NCI-H524 treated with DMSO at 0.1 percent for 48 hours (cell line): ENCODE measurements around the gene ITFG2.

Source experiments
- DNase-seq: peaks from one replicate; lab custom pipeline; 2025; lab: John Stamatoyannopoulos, UW

ITFG2 gene

GRCh38 chr12:2832550-2833127, 20.2 kb downstream of the ITFG2 start:
- no peak for DNase-seq

GRCh38 chr12:2833327-2833726, 20.9 kb downstream of the ITFG2 start:
- no peak for DNase-seq

GRCh38 chr12:2833810-2834209, 21.3 kb downstream of the ITFG2 start:
- no peak for DNase-seq

- DNase-seq, result no peak
Observed at GRCh38 chr12:2834581-2835491, 22.4 kb downstream of the ITFG2 start, which contains the start of gene NRIP2. TSS of gene NRIP2 (minus strand) at chr12:2835035. CDS start at chr12:2834983, 52 bp downstream.

GRCh38 chr12:2835691-2836403, 23.4 kb downstream of the ITFG2 start:
- no peak for DNase-seq

GRCh38 chr12:2836574-2836973, 24.1 kb downstream of the ITFG2 start:
- DNase-seq, result no peak

- DNase-seq, result no peak
Observed at GRCh38 chr12:2841056-2841650, 28.7 kb downstream of the ITFG2 start.

- DNase-seq, result no peak
Observed at GRCh38 chr12:2842948-2843347, 30.5 kb downstream of the ITFG2 start.

GRCh38 chr12:2844786-2845185, 32.3 kb downstream of the ITFG2 start:
- DNase-seq, result no peak

GRCh38 chr12:2845280-2845679, 32.8 kb downstream of the ITFG2 start:
- DNase-seq, result no peak

GRCh38 chr12:2851931-2852330, 39.5 kb downstream of the ITFG2 start:
- DNase-seq, result no peak

GRCh38 chr12:2853626-2854025, 41.2 kb downstream of the ITFG2 start:
- no peak for DNase-seq

GRCh38 chr12:2854669-2855453, 42.4 kb downstream of the ITFG2 start:
- no peak for DNase-seq

GRCh38 chr12:2855546-2855945, 43.1 kb downstream of the ITFG2 start:
- DNase-seq, result no peak

GRCh38 chr12:2856051-2856450, 43.6 kb downstream of the ITFG2 start:
- DNase-seq, result no peak

- no peak for DNase-seq
Observed at GRCh38 chr12:2857021-2857431, 44.6 kb downstream of the ITFG2 start, which contains the start of gene TEX52. TSS of gene TEX52 (minus strand) at chr12:2857039. CDS start at chr12:2857026, 13 bp downstream.

GRCh38 chr12:2857576-2857975, 45.1 kb downstream of the ITFG2 start:
- no peak for DNase-seq

- no peak for DNase-seq
Observed at GRCh38 chr12:2858334-2858733, 45.9 kb downstream of the ITFG2 start.

- DNase-seq, result no peak
Observed at GRCh38 chr12:2858944-2859421, 46.5 kb downstream of the ITFG2 start.

GRCh38 chr12:2860170-2860569, 47.7 kb downstream of the ITFG2 start:
- DNase-seq, result no peak

- no peak for DNase-seq
Observed at GRCh38 chr12:2862876-2863275, 50.4 kb downstream of the ITFG2 start.
